ENCODE measurements around the gene KCNN4.

DNA sequence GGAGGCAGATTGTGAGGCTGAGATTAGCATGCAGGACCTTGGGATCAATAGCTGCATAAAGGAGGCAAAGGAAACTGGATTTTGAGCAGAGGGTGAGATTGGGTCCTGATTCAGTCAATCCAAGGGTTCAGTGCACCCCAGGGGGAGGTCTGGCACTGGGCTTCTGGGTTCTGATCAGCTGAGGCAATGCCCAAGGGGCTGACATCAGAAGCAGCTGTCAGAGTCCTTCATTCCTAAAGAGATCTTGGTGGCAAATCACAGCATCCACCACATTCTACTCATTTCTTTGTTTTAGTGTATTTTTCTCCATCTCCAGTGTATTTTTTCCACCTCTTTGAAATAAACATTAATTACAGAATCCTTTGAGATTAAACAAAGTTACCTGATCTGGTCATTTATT, 26.9 kb upstream of the KCNN4 start:
- TF ChIP-seq, protein P1, sequence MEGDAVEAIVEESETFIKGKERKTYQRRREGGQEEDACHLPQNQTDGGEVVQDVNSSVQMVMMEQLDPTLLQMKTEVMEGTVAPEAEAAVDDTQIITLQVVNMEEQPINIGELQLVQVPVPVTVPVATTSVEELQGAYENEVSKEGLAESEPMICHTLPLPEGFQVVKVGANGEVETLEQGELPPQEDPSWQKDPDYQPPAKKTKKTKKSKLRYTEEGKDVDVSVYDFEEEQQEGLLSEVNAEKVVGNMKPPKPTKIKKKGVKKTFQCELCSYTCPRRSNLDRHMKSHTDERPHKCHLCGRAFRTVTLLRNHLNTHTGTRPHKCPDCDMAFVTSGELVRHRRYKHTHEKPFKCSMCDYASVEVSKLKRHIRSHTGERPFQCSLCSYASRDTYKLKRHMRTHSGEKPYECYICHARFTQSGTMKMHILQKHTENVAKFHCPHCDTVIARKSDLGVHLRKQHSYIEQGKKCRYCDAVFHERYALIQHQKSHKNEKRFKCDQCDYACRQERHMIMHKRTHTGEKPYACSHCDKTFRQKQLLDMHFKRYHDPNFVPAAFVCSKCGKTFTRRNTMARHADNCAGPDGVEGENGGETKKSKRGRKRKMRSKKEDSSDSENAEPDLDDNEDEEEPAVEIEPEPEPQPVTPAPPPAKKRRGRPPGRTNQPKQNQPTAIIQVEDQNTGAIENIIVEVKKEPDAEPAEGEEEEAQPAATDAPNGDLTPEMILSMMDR (IDR thresholded peaks at IDR 0.05 in 2 of 3, conservative IDR thresholded peaks at IDR 0.05 in 1 of 3; ENCODE audit: control insufficient read depth in 2 of 3, extremely low read depth in 1 of 3, insufficient read depth in 1 of 3, low read depth in 3 of 3, low read length in 3 of 3) = no peak
- TF ChIP-seq, protein P2, sequence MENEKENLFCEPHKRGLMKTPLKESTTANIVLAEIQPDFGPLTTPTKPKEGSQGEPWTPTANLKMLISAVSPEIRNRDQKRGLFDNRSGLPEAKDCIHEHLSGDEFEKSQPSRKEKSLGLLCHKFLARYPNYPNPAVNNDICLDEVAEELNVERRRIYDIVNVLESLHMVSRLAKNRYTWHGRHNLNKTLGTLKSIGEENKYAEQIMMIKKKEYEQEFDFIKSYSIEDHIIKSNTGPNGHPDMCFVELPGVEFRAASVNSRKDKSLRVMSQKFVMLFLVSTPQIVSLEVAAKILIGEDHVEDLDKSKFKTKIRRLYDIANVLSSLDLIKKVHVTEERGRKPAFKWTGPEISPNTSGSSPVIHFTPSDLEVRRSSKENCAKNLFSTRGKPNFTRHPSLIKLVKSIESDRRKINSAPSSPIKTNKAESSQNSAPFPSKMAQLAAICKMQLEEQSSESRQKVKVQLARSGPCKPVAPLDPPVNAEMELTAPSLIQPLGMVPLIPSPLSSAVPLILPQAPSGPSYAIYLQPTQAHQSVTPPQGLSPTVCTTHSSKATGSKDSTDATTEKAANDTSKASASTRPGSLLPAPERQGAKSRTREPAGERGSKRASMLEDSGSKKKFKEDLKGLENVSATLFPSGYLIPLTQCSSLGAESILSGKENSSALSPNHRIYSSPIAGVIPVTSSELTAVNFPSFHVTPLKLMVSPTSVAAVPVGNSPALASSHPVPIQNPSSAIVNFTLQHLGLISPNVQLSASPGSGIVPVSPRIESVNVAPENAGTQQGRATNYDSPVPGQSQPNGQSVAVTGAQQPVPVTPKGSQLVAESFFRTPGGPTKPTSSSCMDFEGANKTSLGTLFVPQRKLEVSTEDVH (IDR thresholded peaks at IDR 0.05; ENCODE audit: low read depth, partially characterized antibody) = no peak
- TF ChIP-seq SMARCA5 (IDR thresholded peaks at IDR 0.05) = no peak
- TF ChIP-seq, protein P3, sequence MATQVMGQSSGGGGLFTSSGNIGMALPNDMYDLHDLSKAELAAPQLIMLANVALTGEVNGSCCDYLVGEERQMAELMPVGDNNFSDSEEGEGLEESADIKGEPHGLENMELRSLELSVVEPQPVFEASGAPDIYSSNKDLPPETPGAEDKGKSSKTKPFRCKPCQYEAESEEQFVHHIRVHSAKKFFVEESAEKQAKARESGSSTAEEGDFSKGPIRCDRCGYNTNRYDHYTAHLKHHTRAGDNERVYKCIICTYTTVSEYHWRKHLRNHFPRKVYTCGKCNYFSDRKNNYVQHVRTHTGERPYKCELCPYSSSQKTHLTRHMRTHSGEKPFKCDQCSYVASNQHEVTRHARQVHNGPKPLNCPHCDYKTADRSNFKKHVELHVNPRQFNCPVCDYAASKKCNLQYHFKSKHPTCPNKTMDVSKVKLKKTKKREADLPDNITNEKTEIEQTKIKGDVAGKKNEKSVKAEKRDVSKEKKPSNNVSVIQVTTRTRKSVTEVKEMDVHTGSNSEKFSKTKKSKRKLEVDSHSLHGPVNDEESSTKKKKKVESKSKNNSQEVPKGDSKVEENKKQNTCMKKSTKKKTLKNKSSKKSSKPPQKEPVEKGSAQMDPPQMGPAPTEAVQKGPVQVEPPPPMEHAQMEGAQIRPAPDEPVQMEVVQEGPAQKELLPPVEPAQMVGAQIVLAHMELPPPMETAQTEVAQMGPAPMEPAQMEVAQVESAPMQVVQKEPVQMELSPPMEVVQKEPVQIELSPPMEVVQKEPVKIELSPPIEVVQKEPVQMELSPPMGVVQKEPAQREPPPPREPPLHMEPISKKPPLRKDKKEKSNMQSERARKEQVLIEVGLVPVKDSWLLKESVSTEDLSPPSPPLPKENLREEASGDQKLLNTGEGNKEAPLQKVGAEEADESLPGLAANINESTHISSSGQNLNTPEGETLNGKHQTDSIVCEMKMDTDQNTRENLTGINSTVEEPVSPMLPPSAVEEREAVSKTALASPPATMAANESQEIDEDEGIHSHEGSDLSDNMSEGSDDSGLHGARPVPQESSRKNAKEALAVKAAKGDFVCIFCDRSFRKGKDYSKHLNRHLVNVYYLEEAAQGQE (IDR thresholded peaks at IDR 0.05; ENCODE audit: low read depth, low read length) = no peak
- TF ChIP-seq, protein P4, sequence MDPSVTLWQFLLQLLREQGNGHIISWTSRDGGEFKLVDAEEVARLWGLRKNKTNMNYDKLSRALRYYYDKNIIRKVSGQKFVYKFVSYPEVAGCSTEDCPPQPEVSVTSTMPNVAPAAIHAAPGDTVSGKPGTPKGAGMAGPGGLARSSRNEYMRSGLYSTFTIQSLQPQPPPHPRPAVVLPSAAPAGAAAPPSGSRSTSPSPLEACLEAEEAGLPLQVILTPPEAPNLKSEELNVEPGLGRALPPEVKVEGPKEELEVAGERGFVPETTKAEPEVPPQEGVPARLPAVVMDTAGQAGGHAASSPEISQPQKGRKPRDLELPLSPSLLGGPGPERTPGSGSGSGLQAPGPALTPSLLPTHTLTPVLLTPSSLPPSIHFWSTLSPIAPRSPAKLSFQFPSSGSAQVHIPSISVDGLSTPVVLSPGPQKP (IDR thresholded peaks at IDR 0.05; ENCODE audit: low read depth, low read length) = no peak
- TF ChIP-seq, protein P5, sequence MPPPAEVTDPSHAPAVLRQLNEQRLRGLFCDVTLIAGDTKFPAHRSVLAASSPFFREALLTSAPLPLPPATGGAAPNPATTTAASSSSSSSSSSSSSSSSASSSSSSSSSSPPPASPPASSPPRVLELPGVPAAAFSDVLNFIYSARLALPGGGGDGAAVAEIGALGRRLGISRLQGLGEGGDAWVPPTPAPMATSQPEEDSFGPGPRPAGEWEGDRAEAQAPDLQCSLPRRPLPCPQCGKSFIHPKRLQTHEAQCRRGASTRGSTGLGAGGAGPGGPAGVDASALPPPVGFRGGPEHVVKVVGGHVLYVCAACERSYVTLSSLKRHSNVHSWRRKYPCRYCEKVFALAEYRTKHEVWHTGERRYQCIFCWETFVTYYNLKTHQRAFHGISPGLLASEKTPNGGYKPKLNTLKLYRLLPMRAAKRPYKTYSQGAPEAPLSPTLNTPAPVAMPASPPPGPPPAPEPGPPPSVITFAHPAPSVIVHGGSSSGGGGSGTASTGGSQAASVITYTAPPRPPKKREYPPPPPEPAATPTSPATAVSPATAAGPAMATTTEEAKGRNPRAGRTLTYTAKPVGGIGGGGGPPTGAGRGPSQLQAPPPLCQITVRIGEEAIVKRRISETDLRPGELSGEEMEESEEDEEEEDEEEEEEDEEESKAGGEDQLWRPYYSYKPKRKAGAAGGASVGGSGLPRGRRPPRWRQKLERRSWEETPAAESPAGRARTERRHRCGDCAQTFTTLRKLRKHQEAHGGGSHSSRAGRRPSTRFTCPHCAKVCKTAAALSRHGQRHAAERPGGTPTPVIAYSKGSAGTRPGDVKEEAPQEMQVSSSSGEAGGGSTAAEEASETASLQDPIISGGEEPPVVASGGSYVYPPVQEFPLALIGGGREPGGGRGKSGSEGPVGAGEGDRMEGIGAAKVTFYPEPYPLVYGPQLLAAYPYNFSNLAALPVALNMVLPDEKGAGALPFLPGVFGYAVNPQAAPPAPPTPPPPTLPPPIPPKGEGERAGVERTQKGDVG (CRISPR knock-in tag; IDR thresholded peaks at IDR 0.05) = no peak
- TF ChIP-seq POLR2A (IDR thresholded peaks at IDR 0.05; ENCODE audit: low read depth, low read length) = no peak
- TF ChIP-seq ZSCAN29 (IDR thresholded peaks at IDR 0.05) = no peak
